Large intestine (tissue), 3 donors: ENCODE measurements around the gene RPS27L. TPM values are rescaled to one million over a fixed set of nuclear protein-coding genes. Genes with fewer than 3 reads are reported as not detected.
A peak's percentile ranks its signal among the peaks of the same experiment; 100 is the strongest.
"Not testable (repeated sequence)": the region's sequence is repeated elsewhere in the genome, so short reads cannot be mapped to it uniquely, and the experiment has no call there.

Experiments used
- DNase-seq, 2 donors: peaks; one replicate each; pipeline versions ENCODE4 v3.0.0 to v3.0.0-alpha.2; 2013
- H3K27ac ChIP-seq: one replicate; pipeline ENCODE4 v1.5.1; 2013; ENCODE audit warnings: low read length
- H3K27me3 ChIP-seq: 2 replicates; pipeline ENCODE4 v1.6.1; 2013; ENCODE audit warnings: low read length; ENCODE audit not compliant: control insufficient read depth, insufficient read depth
- H3K36me3 ChIP-seq: 2 replicates; pipeline ENCODE4 v1.6.1; 2013; ENCODE audit warnings: low read length; ENCODE audit not compliant: control insufficient read depth, insufficient read depth
- H3K4me1 ChIP-seq: one replicate; pipeline ENCODE4 v1.6.1; 2013; ENCODE audit warnings: low read length; ENCODE audit not compliant: control insufficient read depth, insufficient read depth
- H3K4me3 ChIP-seq: one replicate; pipeline ENCODE4 v1.5.1; 2013; ENCODE audit warnings: low read length
- H3K9me3 ChIP-seq: one replicate; pipeline ENCODE4 v1.6.1; 2013; ENCODE audit warnings: mild to moderate bottlenecking, low read depth, low read length, moderate library complexity; ENCODE audit not compliant: control insufficient read depth
- WGBS: methylation state at CpG from one replicate; pipeline ENCODE4 v1.1.5; 2013; ENCODE audit warnings: low lambda C conversion rate; ENCODE audit not compliant: insufficient coverage; 5-methylcytosine and 5-hydroxymethylcytosine counted together
- polyA plus RNA-seq: library from polyadenylated mRNA; unstranded; fragments of 120-200 nt; gene quantifications from one replicate; pipeline ENCODE4 v1.2.1, GENCODE V29; 2013

Gene RPS27L
- polyA plus RNA-seq, 1 donor: 183 TPM

- no peaks in the 10 kb centered on the region for H3K9me3 ChIP-seq
- H3K4me1 ChIP-seq: peaks cover 7% of the 10 kb centered on the region
- WGBS: 0% methylated on average over 3 of the region's 40 CpGs
Measured at GRCh38 chr15:63121382-63122001, 35.8 kb downstream of the RPS27L start, which contains the start of gene LACTB. Gene LACTB, plus strand, starts transcription at chr15:63121861. Its CDS starts 11 bp downstream, at chr15:63121872.

DNA sequence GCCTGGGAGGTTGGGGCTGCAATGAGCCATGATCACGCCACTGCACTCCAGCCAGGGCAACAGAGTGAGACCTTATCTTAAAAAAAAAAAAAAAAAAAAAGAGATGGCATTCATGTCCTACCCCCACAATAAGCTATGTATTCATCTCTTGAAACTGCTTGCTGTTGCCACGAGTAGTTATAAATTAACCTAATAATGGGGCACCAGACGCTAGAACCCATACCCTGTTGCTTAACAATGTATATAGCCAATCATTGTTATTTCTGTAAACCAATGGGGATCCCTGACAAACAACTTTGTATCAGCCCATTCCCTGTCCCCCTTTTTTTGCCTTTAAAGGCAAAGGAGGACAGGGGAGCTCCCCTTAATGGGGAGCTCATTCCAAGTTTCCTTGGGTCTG lies 38.4 kb downstream of the RPS27L start:
- Histone ChIP-seq H3K9me3 (no peaks in the 10 kb centered on the region), H3K4me3 (no peak overlapping the region), H3K4me1 (peaks cover 7% of the 10 kb centered on the region), H3K36me3 (no peaks in the 10 kb centered on the region), H3K27me3 (no peaks in the 10 kb centered on the region), H3K27ac (no peak overlapping the region)
- WGBS: no CpG with 5 or more reads among the region's 3 CpGs
- DNase-seq: no peak

More at GRCh38 chr15:63121382-63122001, 35.8 kb downstream of the RPS27L start, which contains the start of gene LACTB:
- Histone ChIP-seq H3K27me3 (no peaks in the 10 kb centered on the region), H3K36me3 (peaks cover 5% of the 10 kb centered on the region), H3K27ac (peak within 1 kb of the TSS; percentile 90), H3K4me3 (peak within 1 kb of the TSS; percentile 98)
- DNase-seq: peak; percentile 81 to 89

GRCh38 chr15:63114465-63114864 lies 42.8 kb downstream of the RPS27L start:
- no peaks in the 10 kb centered on the region for H3K27me3 ChIP-seq
- DNase-seq: no peak
- no peaks in the 10 kb centered on the region for H3K9me3 ChIP-seq
- H3K27ac ChIP-seq: no peak overlapping the region
- H3K4me1 ChIP-seq: no peaks in the 10 kb centered on the region
- no CpG with 5 or more reads among the region's 2 CpGs for WGBS
- no peaks in the 10 kb centered on the region for H3K36me3 ChIP-seq
- no peak overlapping the region for H3K4me3 ChIP-seq

DNA sequence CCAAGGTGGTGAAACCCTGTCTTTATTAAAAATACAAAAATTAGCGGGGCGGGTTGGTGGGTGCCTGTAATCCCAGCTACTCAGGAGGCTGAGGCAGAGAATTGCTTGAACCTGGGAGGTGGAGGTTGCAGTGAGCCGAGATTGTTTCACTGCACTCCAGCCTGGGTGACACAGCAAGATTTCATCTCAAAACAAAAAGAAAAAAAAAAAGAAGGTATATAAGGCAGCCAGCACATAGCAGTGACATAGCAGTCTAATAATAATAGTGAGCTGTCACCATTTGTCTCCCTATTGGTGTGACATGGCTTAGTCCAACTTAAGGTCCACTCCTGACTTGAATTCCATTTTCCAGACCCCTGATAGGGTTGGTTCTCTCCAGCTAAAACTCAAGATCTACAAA lies 44.4 kb downstream of the RPS27L start:
- no peak for DNase-seq
- H3K4me3 ChIP-seq: no peak overlapping the region
- no peak overlapping the region for H3K27ac ChIP-seq
- no peaks in the 10 kb centered on the region for H3K9me3 ChIP-seq
- no peaks in the 10 kb centered on the region for H3K36me3 ChIP-seq
- 100% methylated on average over 2 of the region's 3 CpGs for WGBS
- H3K27me3 ChIP-seq: no peaks in the 10 kb centered on the region
- H3K4me1 ChIP-seq: no peaks in the 10 kb centered on the region

DNA sequence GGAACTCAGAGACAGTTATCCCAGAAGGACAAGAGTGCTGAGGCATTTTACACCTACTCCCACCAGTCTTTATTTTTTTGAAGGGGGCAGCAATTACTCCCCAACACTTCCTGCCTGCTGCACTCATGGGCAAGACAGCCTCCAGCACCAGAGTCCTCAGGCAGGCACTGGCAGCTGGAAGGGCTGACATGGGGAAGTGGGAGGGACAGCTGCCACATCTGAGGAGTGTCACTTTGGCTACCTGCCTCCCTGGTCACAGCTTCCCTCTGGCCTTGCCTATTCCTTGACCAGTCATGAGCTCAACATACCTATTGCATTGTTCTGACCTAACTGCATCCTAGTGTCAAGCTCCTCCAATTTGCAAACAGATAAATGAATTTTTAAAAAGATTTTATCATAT lies 45.8 kb downstream of the RPS27L start:
- Histone ChIP-seq H3K36me3 (no peaks in the 10 kb centered on the region), H3K4me1 (no peaks in the 10 kb centered on the region), H3K4me3 (no peak overlapping the region), H3K27me3 (no peaks in the 10 kb centered on the region), H3K9me3 (no peaks in the 10 kb centered on the region), H3K27ac (no peak overlapping the region)
- no peak for DNase-seq

- Histone ChIP-seq H3K4me1 (no peaks in the 10 kb centered on the region), H3K27ac (no peak overlapping the region), H3K36me3 (no peaks in the 10 kb centered on the region), H3K9me3 (no peaks in the 10 kb centered on the region), H3K4me3 (no peak overlapping the region), H3K27me3 (no peaks in the 10 kb centered on the region)
- no peak for DNase-seq
- no CpG with 5 or more reads among the region's 3 CpGs for WGBS
Measured at GRCh38 chr15:63110428-63111026, 46.8 kb downstream of the RPS27L start.

- H3K27ac ChIP-seq: no peak overlapping the region
- no peaks in the 10 kb centered on the region for H3K4me1 ChIP-seq
- H3K27me3 ChIP-seq: no peaks in the 10 kb centered on the region
- no peaks in the 10 kb centered on the region for H3K36me3 ChIP-seq
- no peak overlapping the region for H3K4me3 ChIP-seq
- no peaks in the 10 kb centered on the region for H3K9me3 ChIP-seq
- no CpG with 5 or more reads among the region's 2 CpGs for WGBS
- no peak for DNase-seq
Measured at GRCh38 chr15:63109920-63110319, 47.4 kb downstream of the RPS27L start.

DNA sequence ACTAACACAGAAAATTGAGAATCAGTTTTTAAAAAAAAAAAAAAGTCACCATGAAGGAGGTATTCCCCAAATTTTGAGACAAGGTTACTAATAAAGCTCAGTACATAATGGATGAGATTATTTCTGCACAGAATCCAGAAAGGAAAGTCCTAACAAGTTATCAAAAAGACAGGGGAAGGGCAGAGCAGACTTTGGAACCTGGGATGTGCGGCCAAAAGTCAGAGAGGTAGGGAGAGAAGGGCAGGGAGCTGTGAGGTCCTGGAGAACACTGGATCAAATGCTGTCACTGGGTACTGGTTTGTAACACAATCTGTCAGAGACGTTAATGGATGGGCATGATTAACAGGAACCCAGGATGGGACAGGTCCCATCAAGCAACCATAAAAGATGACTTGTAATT lies 47.8 kb downstream of the RPS27L start:
- H3K36me3 ChIP-seq: no peaks in the 10 kb centered on the region
- DNase-seq: no peak
- H3K27ac ChIP-seq: no peak overlapping the region
- H3K4me1 ChIP-seq: no peaks in the 10 kb centered on the region
- H3K4me3 ChIP-seq: no peak overlapping the region
- H3K27me3 ChIP-seq: no peaks in the 10 kb centered on the region
- WGBS: 80% methylated on average over 1 of the region's 2 CpGs
- no peaks in the 10 kb centered on the region for H3K9me3 ChIP-seq

DNA sequence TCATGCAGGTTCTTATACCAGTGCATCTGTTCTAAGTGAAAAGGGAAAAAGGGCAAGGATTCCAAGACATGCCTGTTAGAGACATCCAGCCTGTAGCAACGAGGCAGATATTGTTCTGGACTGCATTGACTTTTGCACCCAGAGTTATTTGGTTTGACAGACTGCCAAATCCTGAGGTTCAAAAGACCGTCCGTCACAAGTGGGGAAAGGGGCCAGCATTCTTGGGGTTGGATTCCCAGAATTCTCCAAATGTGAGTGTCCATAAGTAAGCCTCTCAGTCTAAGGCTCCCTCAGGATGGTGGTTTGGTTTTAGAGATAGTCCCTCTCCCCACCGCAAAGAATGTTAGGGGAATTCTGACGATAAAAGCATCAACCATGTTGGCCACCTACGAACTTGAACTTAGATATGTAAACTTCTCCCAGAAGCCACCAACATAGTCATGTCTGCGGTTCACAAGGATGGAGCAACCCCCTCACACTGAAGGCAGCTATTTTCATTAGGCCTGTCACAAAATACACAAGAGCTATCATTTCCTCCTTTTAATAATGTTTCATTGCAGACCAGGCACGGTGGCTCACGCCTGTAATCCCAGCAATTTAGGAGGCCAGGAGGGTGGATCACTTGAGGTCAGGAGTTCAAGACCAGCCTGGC lies 49.3 kb downstream of the RPS27L start:
- 80% methylated on average over 1 of the region's 9 CpGs for whole genome bisulfite sequencing
- DNase-seq: peak; percentile 60 to 67
- H3K36me3 ChIP-seq: no peaks in the 10 kb centered on the region
- H3K4me1 ChIP-seq: no peaks in the 10 kb centered on the region
- H3K27me3 ChIP-seq: no peaks in the 10 kb centered on the region
- H3K9me3 ChIP-seq: no peaks in the 10 kb centered on the region
- H3K27ac ChIP-seq: no peak overlapping the region
- H3K4me3 ChIP-seq: no peak overlapping the region

DNA sequence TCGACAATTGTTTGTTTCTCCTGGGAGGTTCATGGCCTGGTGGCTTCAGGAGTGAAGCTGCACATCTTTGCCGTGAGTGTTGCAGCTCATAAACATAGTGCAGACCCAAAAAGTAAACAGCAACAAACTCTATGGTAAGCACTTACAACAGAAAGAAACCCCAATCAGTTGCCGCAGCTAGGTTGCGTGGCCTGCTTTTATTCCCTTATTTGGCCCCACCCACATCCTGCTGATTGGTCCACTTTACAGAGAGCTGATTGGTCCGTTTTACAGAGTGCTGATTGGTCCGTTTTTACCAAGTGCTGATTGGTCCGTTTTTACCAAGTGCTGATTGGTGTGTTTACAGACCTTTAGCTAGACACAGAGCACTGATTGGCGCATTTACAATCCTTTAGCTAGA lies 51.9 kb downstream of the RPS27L start:
- not testable (repeated sequence) for DNase-seq, H3K27ac ChIP-seq, H3K9me3 ChIP-seq, H3K4me1 ChIP-seq, H3K27me3 ChIP-seq, H3K36me3 ChIP-seq, H3K4me3 ChIP-seq
- WGBS: no CpG with 5 or more reads among the region's 8 CpGs
